SK-N-MC (cell line): ENCODE measurements around the gene ZNHIT6.

Experiments
- DNase-seq: peaks from one replicate; pipeline ENCODE4 v3.0.0-alpha.2; 2011; ENCODE audit warnings: low read depth, low spot score
- H3K27ac ChIP-seq: fragments of 200-600 bp; sonication (generic); 2 replicates; pipeline ENCODE4 v1.5.1; 2016; ENCODE audit warnings: mixed run types
- H3K36me3 ChIP-seq: fragments of 200-600 bp; sonication (generic); 2 replicates; pipeline ENCODE4 v1.6.1; 2017; ENCODE audit warnings: antibody characterized with exemption, low read length, mixed read lengths; ENCODE audit not compliant: insufficient read depth
- H3K4me3 ChIP-seq: fragments of 200-600 bp; sonication (generic); 2 replicates; pipeline ENCODE4 v1.5.1; 2016
- H3K9ac ChIP-seq: fragments of 200-600 bp; sonication (generic); 2 replicates; pipeline ENCODE4 v1.8.0; 2017; ENCODE audit warnings: mixed run types, mixed read lengths; ENCODE audit not compliant: insufficient read length
- H3K9me3 ChIP-seq: fragments of 200-600 bp; sonication (generic); 2 replicates; pipeline ENCODE4 v1.6.1; 2017; ENCODE audit warnings: low read depth, mild to moderate bottlenecking, antibody characterized with exemption, low read length, moderate library complexity, mixed read lengths
- EZH2 ChIP-seq: fragments of 200-600 bp; sonication (generic); IDR thresholded peaks from one replicate; pipeline ENCODE4 v1.6.1; 2017; ENCODE audit warnings: antibody characterized with exemption
- POLR2AphosphoS5 ChIP-seq: IDR thresholded peaks from 2 replicates; pipeline ENCODE4 v1.6.1; 2012; ENCODE audit warnings: mild to moderate bottlenecking, low read depth, low read length, borderline replicate concordance

Gene ZNHIT6

GRCh38 chr1:85599681-85600080 lies 108.6 kb downstream of the ZNHIT6 start:
- Histone ChIP-seq H3K9me3 (no peaks in the 10 kb centered on the region), H3K9ac (no peak overlapping the region), H3K36me3 (no peaks in the 10 kb centered on the region), H3K27ac (no peak overlapping the region), H3K4me3 (no peak overlapping the region)
- TF ChIP-seq POLR2AphosphoS5 (no peak), EZH2 (no peak)
- no peak for DNase-seq
